ENCODE results near the gene SUN2. TPM values are rescaled to one million over a fixed set of nuclear protein-coding genes. Genes with fewer than 3 reads are reported as not detected.

SUN2 gene
- total and polyA plus RNA-seq, 2 of the 8 experiments (the other 6 are each of a cell fraction or from before 2014, with no cell fraction given): 5.1 to 10.5 TPM

- peak; percentile 83 for TF ChIP-seq TAF1 (IDR thresholded peaks at IDR 0.05; ENCODE audit: low read depth, low read length)
- peak; percentile 89 for TF ChIP-seq PHF8 (conservative IDR thresholded peaks at IDR 0.05; ENCODE audit: low read depth, low read length)
- TF ChIP-seq USF2 (IDR thresholded peaks at IDR 0.05; ENCODE audit: low read length): no peak
- TF ChIP-seq EP300 (IDR thresholded peaks at IDR 0.05; ENCODE audit: borderline replicate concordance in 1 of 2, low read depth in 2 of 2, low read length in 2 of 2): peak in 1 of 2 experiments; percentile 82; a peak in 1 of 3 replicates
- TF ChIP-seq CHD7 (IDR thresholded peaks at IDR 0.05; ENCODE audit: insufficient replicate concordance, low read length): no peak
- peak; percentile 87 for TF ChIP-seq POLR2AphosphoS5 (IDR thresholded peaks at IDR 0.05; ENCODE audit: low read depth, low read length)
- TF ChIP-seq MAX (IDR thresholded peaks at IDR 0.05): no peak; the same call in 1 of the 2 replicates
Measured at GRCh38 chr22:38700789-38701628, 54.8 kb downstream of the SUN2 start, which contains the start of gene JOSD1 (continued).
